K562 (cell line): ENCODE data around the gene GPR50.

Source experiments
- ARNT ChIP-seq, 2 experiments: fragments of 450-650 bp; IDR thresholded peaks; 2 replicates each; pipeline ENCODE4 v1.6.1; 2016; ENCODE audit warnings: mild to moderate bottlenecking in 1 of 2
- CBFB ChIP-seq: sonication (generic); formaldehyde crosslinking; IDR thresholded peaks from 2 replicates; pipeline ENCODE4 v1.4.0; 2020; ENCODE audit warnings: mild to moderate bottlenecking, missing genetic modification reagents
- E2F4 ChIP-seq: sonication (generic); formaldehyde crosslinking; IDR thresholded peaks from 2 replicates; pipeline ENCODE4 v1.8.0; 2022; ENCODE audit warnings: mild to moderate bottlenecking, low read depth, missing genetic modification reagents
- NFIC ChIP-seq: fragments of 450-650 bp; IDR thresholded peaks from 2 replicates; pipeline ENCODE4 v1.6.1; 2017; ENCODE audit warnings: mild to moderate bottlenecking, inconsistent platforms
- SIN3A ChIP-seq, 2 experiments: fragments of 150-350 bp in 1 of 2; IDR thresholded peaks; 2 replicates each; pipeline ENCODE4 v1.6.1; 2011 to 2016; ENCODE audit warnings: borderline replicate concordance in 2 of 2, low read depth in 2 of 2, low read length in 2 of 2, mild to moderate bottlenecking in 2 of 2, moderate library complexity in 2 of 2; ENCODE audit not compliant: control insufficient read depth in 1 of 2
- ZBTB49 ChIP-seq: sonication (generic); formaldehyde crosslinking; IDR thresholded peaks from 2 replicates; pipeline ENCODE4 v1.8.0; 2022; ENCODE audit warnings: missing genetic modification reagents, mild to moderate bottlenecking, borderline replicate concordance
- ZEB2 ChIP-seq: fragments of 450-650 bp; IDR thresholded peaks from 2 replicates; pipeline ENCODE4 v1.6.1; 2016

DNA sequence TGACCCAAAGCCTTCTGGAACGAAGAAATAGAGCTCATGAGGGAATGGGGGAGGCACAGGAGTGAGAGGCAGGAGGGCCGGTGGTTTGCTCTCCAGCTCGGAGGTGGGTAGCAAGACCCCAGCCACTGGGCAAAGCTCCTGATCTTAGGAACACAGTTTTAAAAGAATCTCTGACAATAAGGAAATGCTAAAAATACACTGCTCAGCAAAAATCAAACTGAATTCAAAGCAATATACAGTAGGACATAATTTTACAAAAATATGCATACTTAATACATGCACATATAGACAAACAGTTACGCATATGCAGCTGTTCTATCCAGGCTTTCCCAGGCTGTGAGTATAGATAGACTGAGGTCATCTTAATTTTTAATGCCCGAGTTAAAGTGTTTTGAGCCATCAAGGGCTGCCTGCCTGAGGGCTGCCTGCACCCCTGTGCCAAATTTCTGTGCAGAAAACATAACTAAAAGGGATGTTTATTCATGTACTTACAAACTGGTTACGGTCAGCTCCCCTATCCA, 6.9 kb downstream of the GPR50 start:
- no peak for TF ChIP-seq CBFB (CRISPR knock-in tag)
- TF ChIP-seq SIN3A (IDR thresholded peaks at IDR 0.05; ENCODE audit: borderline replicate concordance in 2 of 2, control insufficient read depth in 1 of 2, low read depth in 2 of 2, low read length in 2 of 2) = no peak
- no peak for TF ChIP-seq NFIC
- no peak for TF ChIP-seq ZBTB49 (CRISPR knock-in tag)
- TF ChIP-seq ARNT (IDR thresholded peaks at IDR 0.05) = no peak
- no peak for TF ChIP-seq ZEB2
- TF ChIP-seq E2F4 (CRISPR knock-in tag) = no peak
